ENCODE data around the gene CBFA2T2.

- TF ChIP-seq POLR2A (IDR thresholded peaks at IDR 0.05) = peak in 1 of 2 donors; percentile 22
- no peak for TF ChIP-seq CTCF (IDR thresholded peaks at IDR 0.05)
These were observed 185.5 kb downstream of the CBFA2T2 start for GRCh38 chr20:33675136-33675959.
